GM18526 (cell line): ENCODE data around the gene ELAC1.

Source experiments
- POLR2A ChIP-seq: IDR thresholded peaks from 3 replicates; pipeline ENCODE4 v1.6.1; 2011; ENCODE audit not compliant: insufficient read length; ENCODE audit errors: extremely low read depth

ELAC1 gene, protein sequence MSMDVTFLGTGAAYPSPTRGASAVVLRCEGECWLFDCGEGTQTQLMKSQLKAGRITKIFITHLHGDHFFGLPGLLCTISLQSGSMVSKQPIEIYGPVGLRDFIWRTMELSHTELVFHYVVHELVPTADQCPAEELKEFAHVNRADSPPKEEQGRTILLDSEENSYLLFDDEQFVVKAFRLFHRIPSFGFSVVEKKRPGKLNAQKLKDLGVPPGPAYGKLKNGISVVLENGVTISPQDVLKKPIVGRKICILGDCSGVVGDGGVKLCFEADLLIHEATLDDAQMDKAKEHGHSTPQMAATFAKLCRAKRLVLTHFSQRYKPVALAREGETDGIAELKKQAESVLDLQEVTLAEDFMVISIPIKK

DNA sequence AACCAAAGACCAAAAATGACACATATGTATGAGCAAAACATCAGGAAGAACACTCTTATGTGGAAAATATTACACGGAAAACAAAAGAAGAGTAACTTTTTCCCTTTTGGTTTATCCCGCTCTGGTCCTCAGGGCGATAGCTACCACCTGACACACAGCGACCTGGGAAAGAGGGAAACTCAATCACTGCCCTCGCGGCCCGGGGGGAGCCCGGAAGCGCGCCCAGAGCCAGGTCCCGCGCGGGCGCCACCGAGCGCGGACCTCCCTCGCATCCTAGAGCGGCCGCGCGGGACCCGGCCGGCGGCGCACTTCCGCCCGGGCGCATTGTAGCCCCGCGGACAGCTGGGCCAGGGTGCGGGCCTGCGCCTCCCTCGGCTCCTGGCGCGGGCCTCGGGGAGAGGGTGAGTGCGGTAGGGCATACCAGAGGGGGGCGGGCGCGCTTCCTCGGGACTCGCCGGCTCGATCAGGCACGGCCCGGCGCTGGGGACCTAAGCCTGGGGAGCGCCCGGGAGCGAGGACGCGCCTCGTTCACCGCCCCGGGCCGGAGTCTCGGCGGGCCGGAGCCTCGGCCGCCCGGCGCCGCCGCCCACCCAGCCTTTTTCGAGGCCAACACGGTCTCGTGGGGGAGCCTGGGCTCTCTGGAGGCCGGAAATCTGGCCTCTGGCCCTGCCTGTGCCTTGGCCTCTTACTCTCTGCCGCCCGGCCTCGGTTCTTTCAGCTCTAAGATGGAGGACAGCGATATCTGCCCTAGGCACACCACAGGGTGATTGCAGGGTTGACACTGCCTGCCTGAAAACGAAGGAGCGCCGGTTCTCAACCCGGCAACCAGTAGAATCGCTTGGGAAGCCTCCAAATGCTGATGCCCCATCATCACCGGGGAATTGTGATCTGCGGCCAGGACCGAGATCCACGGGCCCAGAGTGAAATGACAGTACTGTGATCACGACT lies at the start of gene ELAC1:
ELAC1 (plus strand) TSS at position 327 of the 948 bp plus-strand sequence. CDS start 6,365 bp downstream, outside the sequence.
- peak; percentile 93 for TF ChIP-seq POLR2A

DNA sequence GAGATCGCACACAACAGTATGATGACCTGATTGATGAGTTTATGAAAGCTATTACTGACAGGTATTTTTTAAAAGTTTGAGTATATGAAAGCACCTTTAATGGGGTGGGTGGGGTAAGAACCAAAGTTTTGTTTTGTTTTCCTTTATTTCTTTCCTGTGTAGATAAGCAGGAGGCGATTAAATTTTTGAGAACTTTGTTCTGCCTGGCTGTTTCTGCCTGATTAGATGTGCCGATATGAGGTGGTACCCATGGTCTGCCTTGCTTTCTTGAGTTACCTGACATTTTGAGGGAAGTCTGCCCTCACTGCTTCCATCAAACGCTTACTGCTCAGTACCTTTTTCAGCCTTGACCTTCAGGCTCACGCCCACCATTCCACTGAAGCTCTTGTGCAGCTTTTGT lies 49.7 kb upstream of the ELAC1 start:
- TF ChIP-seq POLR2A: no peak

DNA sequence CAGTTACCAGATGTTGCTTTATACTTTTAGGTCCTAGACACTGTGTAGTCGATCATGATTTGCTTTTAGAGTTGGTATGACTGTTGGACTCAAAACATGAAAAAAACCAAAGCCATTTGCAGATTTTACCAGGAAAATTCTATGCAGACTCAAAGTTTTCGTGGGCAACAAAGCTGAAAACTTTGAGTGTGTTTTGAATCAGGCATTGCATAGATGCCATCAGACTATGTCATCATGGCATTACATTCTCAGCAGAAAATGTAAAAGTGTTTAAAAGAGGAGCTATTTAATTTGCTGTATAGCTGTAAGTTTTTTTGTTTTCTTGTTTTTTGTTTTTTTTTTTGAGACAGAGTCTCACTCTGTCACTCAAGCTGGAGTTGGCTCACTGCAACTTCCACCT lies 43.5 kb upstream of the ELAC1 start:
- TF ChIP-seq POLR2A: no peak

DNA sequence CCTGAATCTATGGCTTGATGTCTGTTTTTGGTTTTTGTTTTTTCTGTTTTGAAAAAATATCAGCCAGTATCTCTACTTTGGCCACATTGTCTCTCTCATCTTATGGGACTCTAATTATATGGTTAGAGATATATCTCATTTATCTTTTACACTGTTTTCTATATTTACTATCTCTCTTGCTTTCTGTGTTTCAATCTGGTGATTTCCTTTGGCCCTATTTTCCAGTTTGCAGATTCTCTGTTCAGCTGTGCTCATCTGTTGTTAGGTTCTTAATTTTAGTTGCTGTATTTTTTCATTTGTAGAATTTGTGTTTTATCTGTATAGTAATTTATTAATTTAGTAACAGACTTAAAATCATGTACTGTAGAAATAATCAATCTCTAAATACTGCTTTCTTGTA lies 41.3 kb upstream of the ELAC1 start:
- no peak for TF ChIP-seq POLR2A

DNA sequence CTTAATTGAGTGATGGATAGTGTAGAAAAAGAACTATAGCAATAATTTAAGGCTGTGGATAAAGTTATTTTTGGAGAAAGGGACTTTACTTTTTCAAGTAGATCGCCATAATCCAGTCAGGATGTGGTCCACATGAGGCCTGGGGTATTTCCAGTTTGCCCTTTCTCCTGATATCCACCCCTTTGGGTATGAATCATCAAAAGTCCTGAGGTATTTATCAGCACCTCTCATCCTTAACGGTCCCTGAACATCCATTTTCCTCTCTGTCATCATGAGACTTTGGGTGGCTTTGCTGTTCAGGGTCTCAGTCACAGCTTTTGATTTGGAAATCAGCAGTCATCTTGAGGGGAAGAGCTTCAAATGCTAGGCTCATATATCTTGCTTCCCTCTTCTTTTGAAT lies 39.3 kb upstream of the ELAC1 start:
- TF ChIP-seq POLR2A: no peak

DNA sequence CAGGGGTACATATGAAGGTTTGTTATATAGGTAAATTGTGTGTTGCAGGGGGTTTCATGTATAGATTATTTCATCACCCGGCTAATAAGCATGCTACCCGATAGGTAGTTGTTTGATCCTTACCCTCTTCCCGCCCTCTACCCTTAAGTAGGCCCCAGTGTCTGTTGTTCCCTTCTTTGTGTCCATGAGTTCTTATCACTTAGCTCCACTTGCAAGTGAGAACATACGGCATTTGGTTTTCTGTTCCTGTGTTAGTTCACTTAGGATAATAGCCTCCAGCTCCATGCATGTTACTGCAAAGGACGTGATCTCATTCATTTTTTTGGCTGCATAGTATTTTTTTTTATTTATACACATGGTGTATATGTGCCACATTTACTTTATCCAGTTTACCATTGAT lies 34.2 kb upstream of the ELAC1 start:
- no peak for TF ChIP-seq POLR2A

DNA sequence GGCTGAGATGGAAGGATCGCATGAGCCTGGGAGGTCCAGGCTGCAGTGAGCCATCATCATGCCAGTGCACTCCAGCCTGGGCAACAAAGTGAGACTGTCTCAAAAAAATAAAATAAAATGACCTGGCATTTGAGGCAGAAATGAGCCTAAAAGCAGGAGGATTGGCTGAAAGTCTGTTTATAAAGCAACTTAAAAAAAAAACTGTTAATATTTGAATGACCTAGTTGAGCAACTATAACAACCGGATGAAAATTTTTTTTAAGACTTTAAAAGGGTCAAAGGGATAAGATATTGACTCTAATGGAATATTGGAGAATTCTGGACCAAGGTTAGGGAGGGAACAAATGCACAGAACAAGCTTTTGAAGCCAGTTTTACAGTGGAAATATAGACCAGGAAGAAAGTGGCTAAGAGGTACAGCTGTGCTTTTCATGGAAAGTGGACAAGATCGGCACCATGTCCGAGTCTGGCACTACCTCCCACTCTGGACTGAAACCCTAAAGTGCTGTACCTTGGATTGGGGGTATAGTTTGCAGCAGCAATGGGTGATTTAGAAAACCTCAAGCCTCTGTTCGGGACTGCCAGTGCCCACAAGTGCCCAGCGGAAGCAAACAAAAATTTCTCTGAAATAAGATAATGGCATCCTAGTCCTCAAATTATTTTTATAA lies 33.2 kb upstream of the ELAC1 start:
- no peak for TF ChIP-seq POLR2A

DNA sequence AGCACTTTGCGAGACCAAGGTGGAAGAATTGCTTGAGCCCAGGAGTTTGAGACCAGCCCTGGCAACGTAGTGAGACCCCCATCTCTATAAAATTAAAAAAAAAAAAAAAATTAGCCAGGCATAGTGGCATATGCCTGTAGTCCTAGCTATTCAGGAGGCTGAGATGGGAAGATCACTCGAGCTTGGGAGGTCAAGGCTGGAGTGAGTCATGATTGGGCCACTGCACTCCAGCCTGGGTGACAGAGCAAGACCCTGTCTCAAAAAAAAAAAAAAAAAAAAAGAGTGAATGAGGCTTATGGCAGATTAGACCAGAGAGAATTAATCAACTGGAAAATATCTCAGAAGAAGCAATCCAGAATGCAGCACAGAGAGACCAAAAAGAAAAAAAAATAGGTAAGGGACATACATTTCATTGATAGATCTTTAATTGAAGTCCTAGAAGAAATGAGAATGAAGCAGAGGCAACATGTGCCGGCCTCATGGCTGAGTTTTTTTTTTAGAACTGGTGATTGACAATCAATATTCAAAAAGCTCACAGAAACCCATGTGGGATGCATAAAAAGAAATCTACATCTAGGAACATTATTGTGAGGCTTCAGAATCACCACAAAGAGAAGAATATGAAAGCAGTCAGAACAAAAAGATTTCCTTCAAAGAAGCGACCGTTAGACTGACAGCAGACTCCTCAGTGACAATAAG lies 32.2 kb upstream of the ELAC1 start:
- no peak for TF ChIP-seq POLR2A

DNA sequence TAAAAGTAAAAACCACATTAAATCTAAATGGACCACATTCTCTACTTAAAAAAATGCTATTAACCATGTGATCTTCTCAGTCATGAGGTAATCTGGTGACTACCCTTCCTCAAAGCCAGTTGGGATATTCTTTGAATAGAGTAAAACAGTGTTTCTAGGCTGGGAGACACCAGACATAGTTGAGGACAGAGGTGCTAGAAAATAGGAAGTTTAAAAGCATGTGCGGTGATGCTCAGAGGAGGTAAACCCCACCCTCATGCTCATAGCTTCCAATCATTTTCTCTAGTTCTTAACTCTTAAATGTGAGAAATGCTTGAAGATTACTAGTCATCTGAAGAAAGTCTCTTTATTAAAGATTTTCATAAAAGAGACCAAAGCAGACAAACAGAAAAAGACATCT lies 30.7 kb upstream of the ELAC1 start:
- no peak for TF ChIP-seq POLR2A

DNA sequence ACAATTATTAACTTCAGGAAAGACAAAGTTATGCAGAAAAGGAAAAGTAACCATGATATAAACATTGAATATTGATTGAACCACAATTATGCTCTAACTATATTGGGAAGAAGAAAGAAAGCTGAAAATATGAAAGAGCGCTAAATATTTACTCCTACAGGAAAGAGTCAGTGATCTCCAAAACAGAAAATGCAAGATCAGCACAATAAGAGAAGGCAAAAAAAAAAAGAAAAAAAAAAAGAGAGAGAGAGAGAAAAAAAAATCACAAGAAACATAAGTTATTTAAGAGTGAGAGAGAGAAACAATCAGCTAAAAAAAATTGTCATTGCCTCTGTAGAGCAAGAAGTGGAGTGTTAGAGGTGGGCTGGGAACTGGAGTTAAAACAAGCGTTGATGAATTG lies 28.9 kb upstream of the ELAC1 start:
- TF ChIP-seq POLR2A: no peak

DNA sequence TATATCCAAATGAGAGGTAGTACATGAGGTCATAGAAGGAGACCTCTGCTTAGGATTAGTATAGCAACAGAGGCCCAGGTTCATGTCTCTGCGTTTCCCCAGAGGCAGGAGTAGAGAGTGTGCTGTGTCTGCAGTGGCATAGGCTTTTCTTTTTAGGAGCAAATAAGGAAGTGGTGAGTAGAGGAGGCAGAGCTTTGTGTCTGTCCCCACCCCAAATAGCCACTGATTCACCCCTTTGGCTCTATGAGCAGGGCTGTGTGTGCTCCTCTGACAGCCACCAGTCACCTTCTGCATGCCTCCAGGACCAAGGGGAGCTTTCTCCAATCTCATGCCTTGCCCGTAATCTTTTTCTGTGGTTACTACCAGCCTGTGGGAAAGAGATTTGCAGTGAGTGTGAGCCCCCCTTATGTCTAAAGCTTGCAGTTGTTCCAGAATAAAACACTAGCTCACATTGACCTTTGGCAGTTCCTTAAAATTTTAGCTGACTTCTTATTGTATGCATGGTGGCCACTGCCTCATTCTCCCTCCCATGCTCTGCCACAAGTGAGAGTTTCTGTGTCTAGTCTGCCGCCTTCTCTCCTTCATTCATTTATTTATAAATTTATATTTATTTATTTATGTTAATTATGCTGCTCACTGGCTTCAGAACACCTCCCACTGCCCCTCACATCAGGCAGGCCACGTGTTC lies 23.5 kb upstream of the ELAC1 start:
- no peak for TF ChIP-seq POLR2A

DNA sequence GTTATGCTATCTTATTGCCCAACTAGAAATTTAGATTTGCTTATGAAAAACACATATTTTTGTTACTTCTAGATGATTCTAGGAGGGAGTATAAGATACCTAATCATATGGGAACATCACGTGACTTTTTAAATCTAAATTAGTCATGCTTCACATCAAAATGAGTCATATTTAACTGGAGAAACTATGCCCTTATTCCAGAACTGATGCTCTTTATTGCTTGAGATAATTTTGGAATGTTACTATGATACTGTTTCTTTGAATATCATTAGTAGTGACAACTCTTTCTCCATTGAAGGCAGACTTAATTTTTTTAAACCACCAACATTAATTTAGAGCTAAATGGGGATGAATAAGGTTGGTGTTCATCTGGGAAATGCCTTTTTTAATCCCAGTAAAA lies 19.9 kb upstream of the ELAC1 start:
- no peak for TF ChIP-seq POLR2A

DNA sequence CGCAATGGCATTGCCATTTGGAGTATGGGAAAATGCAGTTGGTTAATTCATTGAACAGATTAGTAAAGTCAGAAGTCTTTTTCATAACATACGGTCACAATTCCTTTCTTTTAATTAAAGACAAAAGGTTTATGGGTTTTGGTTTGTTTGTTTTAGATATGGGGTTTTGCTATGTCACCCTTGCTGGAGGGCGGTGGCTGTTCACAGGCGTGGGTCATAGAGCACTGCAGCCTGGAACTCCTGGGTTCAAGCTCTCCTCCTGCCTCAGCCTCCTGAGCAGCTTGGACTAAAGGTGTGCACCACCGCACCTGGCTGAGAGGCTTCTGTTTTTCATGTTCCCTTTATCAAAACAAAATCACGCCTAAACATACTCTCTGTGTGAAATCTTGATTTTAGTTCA lies 18.7 kb upstream of the ELAC1 start:
- TF ChIP-seq POLR2A: no peak

DNA sequence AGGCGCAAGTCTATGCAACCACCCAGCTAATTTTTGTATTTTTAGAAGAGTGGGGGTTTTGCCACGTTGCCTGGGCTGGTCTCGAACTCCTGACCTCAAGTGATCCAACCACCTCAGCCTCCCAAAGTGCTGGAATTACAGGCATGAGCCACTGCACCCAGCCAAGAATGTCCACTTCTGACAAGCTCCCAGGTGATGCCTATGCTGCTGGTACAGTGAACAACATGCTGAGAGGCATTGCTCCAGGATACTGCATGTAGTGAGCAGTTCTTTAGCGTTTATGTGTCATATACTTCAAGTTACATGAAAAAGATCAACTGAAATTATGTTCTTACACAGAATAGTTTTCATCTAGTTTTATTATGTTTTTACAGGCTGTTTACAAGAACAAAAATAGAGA lies 17.2 kb upstream of the ELAC1 start:
- no peak for TF ChIP-seq POLR2A
